ENCODE measurements around the gene FILIP1.

The FILIP1 gene

GRCh38 chr6:75495011-75495410 lies 1.4 kb upstream of the FILIP1 start:
- DNase-seq, result no peak

- no peak for DNase-seq
Measured at GRCh38 chr6:75494290-75494689, 690 bp upstream of the FILIP1 start.

GRCh38 chr6:75492386-75493153 lies 1.0 kb downstream of the FILIP1 start:
- no peak for DNase-seq

- no peak for DNase-seq
Measured at GRCh38 chr6:75491291-75491690, 2.3 kb downstream of the FILIP1 start.

- DNase-seq, result no peak
Measured at GRCh38 chr6:75490706-75491105, 2.9 kb downstream of the FILIP1 start.

GRCh38 chr6:75489025-75489424 lies 4.6 kb downstream of the FILIP1 start:
- DNase-seq, result no peak

GRCh38 chr6:75488033-75488432 lies 5.6 kb downstream of the FILIP1 start:
- DNase-seq, result no peak

GRCh38 chr6:75486850-75487518 lies 6.6 kb downstream of the FILIP1 start:
- DNase-seq, result no peak

- DNase-seq, result no peak
Measured at GRCh38 chr6:75484535-75484934, 9.1 kb downstream of the FILIP1 start.

- DNase-seq, result no peak
Measured at GRCh38 chr6:75483136-75483952, 10.3 kb downstream of the FILIP1 start.

- DNase-seq, result no peak
Measured at GRCh38 chr6:75481936-75482593, 11.5 kb downstream of the FILIP1 start.

- DNase-seq, result no peak
Measured at GRCh38 chr6:75481394-75481793, 12.2 kb downstream of the FILIP1 start.

GRCh38 chr6:75480425-75480824 lies 13.2 kb downstream of the FILIP1 start:
- no peak for DNase-seq

GRCh38 chr6:75479712-75480111 lies 13.9 kb downstream of the FILIP1 start:
- DNase-seq, result no peak

- no peak for DNase-seq
Measured at GRCh38 chr6:75478929-75479328, 14.7 kb downstream of the FILIP1 start.

- no peak for DNase-seq
Measured at GRCh38 chr6:75472885-75473284, 20.7 kb downstream of the FILIP1 start.

GRCh38 chr6:75467966-75468365 lies 25.6 kb downstream of the FILIP1 start:
- no peak for DNase-seq

GRCh38 chr6:75467284-75467683 lies 26.3 kb downstream of the FILIP1 start:
- no peak for DNase-seq

GRCh38 chr6:75466636-75467035 lies 27.0 kb downstream of the FILIP1 start:
- DNase-seq, result no peak

GRCh38 chr6:75463908-75464307 lies 29.7 kb downstream of the FILIP1 start:
- DNase-seq, result no peak

- no peak for DNase-seq
Measured at GRCh38 chr6:75463061-75463460, 30.5 kb downstream of the FILIP1 start.

GRCh38 chr6:75460681-75461080 lies 32.9 kb downstream of the FILIP1 start:
- DNase-seq, result no peak

GRCh38 chr6:75458895-75459294 lies 34.7 kb downstream of the FILIP1 start:
- no peak for DNase-seq
